DND-41 (cell line): ENCODE measurements around the gene ZNF18.

ENCODE experiments used
- CTCF ChIP-seq: IDR thresholded peaks from 2 replicates; pipeline ENCODE4 v1.5.1; 2012; ENCODE audit warnings: borderline replicate concordance, low read length, moderate library complexity, mild to moderate bottlenecking; ENCODE audit not compliant: poor library complexity, severe bottlenecking; ENCODE audit errors: extremely low read depth
- EZH2 ChIP-seq: IDR thresholded peaks from 3 replicates; pipeline ENCODE4 v1.6.1; 2012; ENCODE audit warnings: borderline replicate concordance, low read depth, mild to moderate bottlenecking, moderate library complexity, low read length, inconsistent platforms; ENCODE audit not compliant: severe bottlenecking

DNA sequence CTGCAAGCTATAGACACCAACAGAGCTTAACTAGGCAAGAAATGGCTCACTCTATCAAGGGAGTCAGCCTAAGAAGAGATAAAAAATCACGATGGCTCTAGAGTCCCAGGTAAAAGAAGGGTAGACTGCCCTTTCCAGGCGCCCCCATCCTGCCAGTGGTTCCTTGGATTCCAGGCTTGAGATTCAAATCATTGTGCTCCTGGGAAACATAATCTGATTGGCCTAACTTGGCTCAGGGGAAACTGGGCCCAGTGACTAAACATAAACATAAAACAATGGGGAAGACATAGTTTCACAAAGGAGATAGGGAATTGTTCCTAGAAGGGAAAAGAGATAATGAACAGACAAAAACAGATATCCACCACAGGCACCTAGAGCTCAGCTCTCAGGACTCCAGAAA is 56.4 kb downstream of the ZNF18 start:
- no peak for TF ChIP-seq CTCF
- TF ChIP-seq EZH2, result no peak
